A549 (cell line): Measurements from ENCODE around the gene ZNF32. TPM values are rescaled to one million over a fixed set of nuclear protein-coding genes. Genes with fewer than 3 reads are reported as not detected.

Source experiments
- JUNB ChIP-seq: fragments of >200 bp; sonication (Bioruptor Twin); formaldehyde crosslinking; IDR thresholded peaks from 2 replicates; pipeline ENCODE4 v1.6.1; 2016
- polyA plus RNA-seq, 4 experiments: library from polyadenylated mRNA; depleted of rRNA in 3 of 4; stranded (reverse); fragments of >200 nt; fragmentation: RNase III in 1 of 4; extraction: RNeasy Plus Mini Kit Qiagen cat#74134 plus additional on column Dnase treatment in 1 of 4; gene quantifications; 2 replicates in 3 of 4; 3 replicates in 1 of 4; pipeline ENCODE4 v1.2.3, GENCODE V29; 2011 to 2017

The ZNF32 gene
- polyA plus RNA-seq, 2 of the 4 experiments (the other 2 are of a cell fraction) = 21.4 to 38.2 TPM

GRCh38 chr10:43594944-43595589 lies 53.6 kb downstream of the ZNF32 start (continued):
- TF ChIP-seq JUNB = no peak

Other genes with a start within 250 kb of the ZNF32 start
- gene HNRNPF, start 239.7 kb downstream of the ZNF32 start, polyA plus RNA-seq (2011; rRNA removed) = 198 and 271 TPM in 2 replicates
- 217 to 228 TPM (median 221 TPM) in 3 replicates for gene HNRNPF, start 239.7 kb downstream of the ZNF32 start, polyA plus RNA-seq (2017; fragmentation: RNase III; extraction: RNeasy Plus Mini Kit Qiagen cat#74134 plus additional on column Dnase treatment)
- gene ZNF487, start 211.8 kb downstream of the ZNF32 start, polyA plus RNA-seq (2011; rRNA removed) = 7.2 and 9.4 TPM in 2 replicates
- gene ZNF487, start 211.8 kb downstream of the ZNF32 start, polyA plus RNA-seq (2017; fragmentation: RNase III; extraction: RNeasy Plus Mini Kit Qiagen cat#74134 plus additional on column Dnase treatment) = 3.7 to 4.9 TPM (median 4.3 TPM) in 3 replicates
- 4.7 and 6.0 TPM in 2 replicates for gene ZNF239, start 74.3 kb downstream of the ZNF32 start, polyA plus RNA-seq (2011; rRNA removed)
- gene ZNF239, start 74.3 kb downstream of the ZNF32 start, polyA plus RNA-seq (2017; fragmentation: RNase III; extraction: RNeasy Plus Mini Kit Qiagen cat#74134 plus additional on column Dnase treatment) = 3.2 to 4.1 TPM (median 3.4 TPM) in 3 replicates
- gene ZNF485, start 42.4 kb downstream of the ZNF32 start, polyA plus RNA-seq (2011; rRNA removed) = 2.4 and 3.3 TPM in 2 replicates
- 2.5 to 2.7 TPM (median 2.7 TPM) in 3 replicates for gene ZNF485, start 42.4 kb downstream of the ZNF32 start, polyA plus RNA-seq (2017; fragmentation: RNase III; extraction: RNeasy Plus Mini Kit Qiagen cat#74134 plus additional on column Dnase treatment)